Right forelimb (tissue), 1 donor: ENCODE measurements around the gene UST.
"Not testable (repeated sequence)": the region's sequence is repeated elsewhere in the genome, so short reads cannot be mapped to it uniquely, and the experiment has no call there.

Experiments
- DNase-seq: peaks from one replicate; pipeline ENCODE4 v3.0.0-alpha.2; 2018

UST gene

DNA sequence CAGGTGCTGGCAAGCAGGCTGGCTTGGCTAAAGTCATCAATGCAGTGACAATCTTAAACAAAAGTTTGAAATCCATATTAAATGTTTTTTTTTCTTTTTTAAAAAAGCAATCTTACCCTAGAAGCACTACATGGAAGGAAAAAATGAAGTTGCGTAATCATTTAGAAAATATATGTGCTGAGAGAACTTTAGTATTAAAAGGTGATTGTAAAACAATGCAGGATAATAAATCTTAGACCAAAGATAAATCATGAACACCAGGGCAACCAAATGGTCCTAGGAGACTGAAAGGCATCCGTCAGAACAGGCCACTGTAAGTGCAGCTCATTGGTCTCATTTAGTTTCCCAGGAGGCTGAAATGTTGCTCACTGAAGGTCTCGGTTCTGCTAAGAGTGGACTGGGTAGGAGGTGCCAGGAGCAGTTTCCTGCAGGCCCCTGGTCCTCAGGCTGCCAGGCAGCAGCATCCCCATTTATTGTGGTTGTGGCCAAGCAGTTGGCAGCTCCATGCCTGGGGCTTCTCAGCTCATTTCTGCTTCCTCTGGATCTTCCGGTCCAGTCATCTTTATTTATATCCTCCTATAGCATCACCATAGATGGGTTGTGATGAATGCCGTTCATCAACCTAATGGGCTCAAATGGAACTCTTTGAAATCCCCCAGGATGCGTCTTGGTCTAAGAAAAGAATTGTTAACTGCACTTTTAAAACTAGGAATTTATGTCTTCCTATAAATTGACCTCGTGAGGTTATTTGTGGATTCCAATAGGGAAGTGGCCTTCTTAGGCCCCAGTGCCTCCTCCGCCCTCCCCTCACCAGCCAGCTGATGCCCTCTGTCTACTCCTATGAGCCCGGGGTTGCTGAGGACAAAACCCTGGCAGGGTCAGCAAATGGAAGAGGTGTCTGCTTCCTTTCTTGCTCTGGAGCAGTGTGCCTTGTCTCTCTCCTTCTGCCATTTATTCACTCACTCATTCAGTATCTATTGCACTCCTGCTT, 269.0 kb downstream of the UST start:
- DNase-seq: no peak

DNA sequence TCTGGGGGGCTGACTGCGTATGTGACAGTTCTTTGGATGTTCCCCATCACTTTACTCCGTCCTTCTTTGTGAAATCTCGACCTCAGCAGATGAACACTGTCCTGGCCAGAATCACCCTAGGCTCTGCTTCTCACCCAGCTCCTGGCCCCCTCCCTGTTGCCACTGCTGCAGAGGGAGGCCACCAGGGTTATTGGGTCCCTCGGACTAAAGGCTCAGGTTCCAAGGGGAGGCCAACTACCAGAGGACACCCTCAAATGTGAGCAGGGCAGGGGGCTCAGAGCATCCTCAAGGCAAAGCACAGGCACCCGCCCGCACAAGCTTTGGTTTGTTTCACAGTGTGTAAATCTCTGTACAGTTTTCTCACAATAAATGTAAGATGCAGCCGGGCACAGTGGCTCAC, 269.9 kb downstream of the UST start:
- no peak for DNase-seq

DNA sequence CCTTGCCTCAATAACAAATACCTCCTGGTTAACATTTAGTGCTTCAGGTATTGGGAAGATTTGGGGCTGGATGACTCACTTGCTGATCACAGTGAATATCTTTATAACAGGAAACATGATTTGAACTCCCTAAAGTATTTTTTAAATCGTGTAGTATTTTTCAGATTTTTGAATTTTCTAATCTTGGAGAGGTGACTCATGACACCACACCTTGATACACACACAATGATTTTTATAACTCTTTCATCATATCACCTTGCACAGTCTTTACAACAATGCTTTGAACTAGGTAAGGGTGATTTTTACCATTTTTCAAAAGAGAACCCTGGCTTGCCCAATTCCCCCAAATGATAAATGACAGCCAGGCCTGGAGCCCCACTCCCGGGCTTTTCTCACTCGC, 273.5 kb downstream of the UST start:
- no peak for DNase-seq

DNA sequence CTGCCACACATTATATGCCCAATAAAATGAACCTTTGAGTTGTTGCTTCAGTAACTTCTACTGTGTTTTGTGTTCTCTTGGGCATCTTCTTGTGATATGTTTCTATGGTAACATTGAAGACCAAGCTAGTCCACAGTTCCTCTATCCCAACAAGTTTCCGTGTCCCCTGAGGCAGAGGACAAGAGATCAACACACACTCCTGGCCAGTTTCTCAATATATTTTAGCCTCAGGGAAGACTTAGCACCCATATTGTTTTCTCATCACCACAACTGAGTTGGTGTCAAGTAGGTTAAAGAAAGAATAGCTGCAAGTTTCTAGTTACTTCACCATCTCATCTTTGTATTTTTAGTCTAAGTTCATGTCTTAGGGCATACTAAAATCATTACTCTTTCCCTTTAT, 277.5 kb downstream of the UST start:
- no peak for DNase-seq

DNA sequence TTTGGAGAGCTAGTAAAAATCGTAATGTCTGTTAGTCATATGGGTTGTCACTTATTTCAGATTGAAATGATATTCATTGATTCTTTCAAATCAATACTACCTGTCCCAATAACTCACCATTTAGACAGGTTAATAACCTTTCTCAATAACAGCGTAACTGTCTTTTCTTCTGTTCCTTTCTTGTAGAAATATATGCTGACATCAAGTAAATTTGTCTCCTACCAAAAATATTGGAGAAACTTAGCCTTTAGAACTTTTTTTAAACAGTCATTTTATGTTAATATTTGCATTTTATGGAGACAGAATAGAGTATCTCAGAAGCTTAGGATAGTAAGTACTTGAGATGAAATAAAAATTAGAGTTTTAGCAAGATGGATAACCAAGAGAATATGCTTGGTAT, 278.2 kb downstream of the UST start:
- DNase-seq: no peak

DNA sequence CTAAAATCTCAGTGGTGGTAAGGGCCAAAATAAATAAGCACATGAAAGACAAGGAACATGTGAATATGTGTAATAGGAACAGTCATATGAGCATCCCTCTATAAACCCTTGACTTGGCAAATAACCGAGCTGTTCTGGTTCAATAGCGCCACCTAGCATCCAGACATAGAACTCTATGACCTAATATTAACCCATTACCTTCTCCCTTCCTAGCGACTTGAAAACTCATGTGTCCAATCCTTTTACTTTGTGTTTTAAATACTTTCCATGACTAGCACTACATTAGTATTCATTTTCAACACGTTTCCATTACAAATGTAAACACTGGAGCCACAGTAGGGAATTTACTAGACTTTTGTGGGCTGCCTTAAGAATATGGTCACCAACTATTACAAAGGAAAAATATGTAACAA, 279.7 kb downstream of the UST start:
- DNase-seq: no peak

DNA sequence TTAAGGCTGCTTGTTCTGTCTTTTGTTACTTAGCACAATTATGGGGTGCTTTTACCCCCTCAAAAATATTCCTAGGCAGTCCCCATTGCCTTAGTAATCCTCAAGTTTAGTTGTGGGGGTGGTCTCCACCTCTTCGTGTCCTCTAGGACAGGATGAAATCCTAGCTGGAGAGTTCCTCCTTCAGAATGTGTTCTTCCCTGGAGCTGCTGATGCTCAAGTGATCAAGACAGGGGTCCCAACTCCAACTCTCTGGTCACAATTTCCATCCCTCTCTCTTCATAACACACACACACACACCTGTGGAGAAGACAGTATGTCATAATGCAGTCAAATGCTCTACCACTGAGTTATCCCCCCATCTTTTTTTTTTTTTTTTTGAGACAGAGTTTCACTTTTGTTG, 280.7 kb downstream of the UST start:
- DNase-seq: no peak

DNA sequence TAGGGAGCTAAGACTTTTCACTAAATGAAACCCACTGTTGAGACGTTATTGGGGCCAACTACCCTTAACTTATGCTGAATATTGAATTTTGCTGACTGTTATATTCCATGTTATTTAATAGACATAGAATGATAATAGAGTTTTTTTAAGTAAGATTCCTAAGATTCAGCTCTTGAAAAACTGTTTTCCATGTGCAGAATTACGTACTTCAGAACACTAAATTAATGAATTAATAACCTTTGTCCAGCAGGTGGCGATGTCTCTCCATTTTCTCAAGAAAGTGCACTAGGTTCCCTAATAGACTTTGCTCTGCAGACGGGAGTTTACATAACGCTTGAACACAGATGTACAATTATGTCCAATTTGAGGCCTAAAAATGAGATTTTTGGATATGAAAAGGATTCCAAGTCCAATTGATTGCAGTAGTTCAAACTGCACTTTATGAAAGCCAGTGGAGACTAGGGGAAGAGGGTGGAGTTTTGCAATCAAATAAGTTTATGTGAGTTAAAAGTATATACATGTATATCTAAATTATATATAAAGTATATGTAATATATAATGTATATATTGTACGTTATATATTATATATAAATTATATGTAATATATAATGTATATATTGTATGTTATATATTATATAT, 282.1 kb downstream of the UST start:
- DNase-seq: no peak

DNA sequence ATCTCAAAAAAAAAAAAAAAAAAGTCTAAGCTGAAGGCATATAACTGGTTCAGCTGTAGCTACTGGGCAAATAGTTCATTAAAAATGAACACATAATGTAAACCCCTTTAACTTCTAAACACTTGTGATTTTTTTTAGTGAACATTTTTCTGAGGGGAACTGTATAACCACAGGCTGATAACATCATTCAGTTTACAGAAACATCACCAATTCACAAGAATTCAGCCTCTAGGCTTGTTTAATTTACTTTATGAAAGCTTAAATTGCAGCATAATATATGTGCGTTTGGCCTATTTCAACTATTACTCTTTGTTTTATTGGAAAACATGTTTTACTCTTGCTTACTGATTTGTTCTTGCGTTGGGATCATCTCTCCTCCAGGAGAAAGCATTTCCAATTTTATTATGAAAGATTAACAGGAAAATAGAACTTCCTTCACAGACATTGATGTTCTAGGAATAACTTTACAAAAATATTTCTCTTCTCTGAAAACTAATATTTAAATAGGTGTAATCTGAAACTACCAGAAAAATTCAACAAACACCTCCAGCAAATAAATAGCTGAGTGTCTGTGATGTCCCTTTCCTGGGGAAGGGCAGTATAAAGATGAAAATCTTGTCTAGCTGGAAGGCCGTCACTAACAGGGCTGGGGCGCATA, 284.5 kb downstream of the UST start:
- DNase-seq: no peak

DNA sequence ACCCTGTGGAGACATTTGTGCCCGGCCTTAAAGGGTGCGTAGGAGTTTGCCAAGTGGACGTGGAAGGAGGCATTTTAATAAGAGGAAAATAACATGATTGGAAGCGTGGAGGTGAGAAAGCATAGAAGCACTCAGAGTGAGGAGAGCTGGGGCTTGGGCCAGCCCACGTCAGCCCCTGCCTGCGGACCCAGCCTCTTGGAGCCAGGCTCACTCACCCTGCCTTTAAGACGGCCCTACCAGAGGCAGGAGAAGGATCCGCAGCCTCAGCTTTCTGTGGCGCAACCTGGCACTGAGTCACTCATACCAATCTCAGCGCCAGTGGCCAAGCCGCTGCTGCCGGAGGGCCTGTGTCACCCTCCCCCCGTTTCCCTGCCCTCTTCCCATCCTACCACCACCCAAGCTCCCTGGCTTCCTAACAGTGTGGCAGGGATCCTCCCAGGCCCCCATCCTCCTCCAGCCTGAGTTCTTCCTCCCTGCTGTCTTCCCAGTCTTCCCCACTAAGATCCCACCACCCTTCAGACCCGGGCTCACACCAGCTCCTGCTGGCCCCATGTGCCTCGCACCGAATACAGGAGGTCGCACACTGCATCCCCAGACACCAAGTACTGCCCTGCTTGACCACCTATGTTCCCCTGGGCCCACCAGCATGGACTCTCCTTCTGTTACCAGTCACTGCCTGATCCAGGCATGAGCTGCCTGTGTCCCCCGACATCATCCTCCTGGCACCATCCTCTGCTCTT, 285.2 kb downstream of the UST start:
- DNase-seq: no peak

DNA sequence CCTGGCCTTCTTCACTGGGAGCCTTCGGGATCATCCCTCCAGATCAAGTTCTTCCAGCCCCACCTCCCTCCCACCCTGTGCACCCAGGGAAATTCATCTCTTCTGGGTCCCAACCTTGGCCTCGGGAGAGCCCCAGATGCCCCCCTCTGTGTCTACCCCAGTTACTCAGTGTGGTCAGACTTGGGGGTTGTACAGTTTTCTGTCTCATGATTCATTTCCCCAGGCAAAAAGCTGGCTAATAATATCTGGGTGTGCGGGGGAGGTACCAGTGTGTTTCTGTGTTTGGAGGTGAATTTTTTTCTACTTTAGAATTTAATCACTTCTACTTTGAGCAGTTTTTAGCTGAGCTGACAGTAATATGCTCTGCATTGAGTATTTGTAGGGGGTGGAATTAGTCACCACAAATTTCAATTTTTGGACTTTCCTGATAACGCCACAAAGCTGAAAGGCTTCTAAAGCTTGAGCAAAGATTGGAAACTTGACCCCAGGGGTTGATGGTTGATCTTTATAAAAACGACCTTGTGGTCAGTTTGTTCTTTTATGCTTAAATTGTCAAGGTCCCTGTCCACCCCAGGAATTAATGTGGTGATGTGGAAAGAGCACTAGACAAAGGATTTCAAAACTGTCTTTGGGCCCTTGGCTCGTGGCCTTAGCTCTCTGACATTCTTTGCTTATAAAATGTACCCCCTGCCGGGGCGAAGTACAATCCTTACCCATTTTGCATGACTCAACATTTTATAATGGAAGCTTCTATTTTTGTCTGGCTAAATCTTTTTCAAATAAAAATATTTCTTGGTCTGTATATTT, 286.0 kb downstream of the UST start:
- DNase-seq: no peak

DNA sequence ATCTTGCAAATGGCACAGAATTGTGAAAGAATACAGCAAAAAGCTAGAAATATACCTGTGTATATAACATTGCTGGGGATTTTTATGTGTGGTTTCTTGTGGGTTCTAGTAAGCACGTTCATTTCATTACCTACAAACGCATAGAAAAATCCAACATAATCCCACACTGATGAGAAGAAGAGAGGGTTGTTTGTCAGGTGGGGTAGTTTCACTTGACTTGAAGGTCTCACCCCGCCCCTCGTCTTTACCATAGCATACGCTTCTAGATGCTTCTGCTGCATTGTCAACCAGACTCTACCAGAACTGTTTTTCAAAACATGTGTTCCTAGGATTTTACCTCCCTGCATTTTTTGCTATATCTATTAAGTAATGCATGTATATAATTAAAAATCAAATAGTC, 286.6 kb downstream of the UST start:
- no peak for DNase-seq

DNA sequence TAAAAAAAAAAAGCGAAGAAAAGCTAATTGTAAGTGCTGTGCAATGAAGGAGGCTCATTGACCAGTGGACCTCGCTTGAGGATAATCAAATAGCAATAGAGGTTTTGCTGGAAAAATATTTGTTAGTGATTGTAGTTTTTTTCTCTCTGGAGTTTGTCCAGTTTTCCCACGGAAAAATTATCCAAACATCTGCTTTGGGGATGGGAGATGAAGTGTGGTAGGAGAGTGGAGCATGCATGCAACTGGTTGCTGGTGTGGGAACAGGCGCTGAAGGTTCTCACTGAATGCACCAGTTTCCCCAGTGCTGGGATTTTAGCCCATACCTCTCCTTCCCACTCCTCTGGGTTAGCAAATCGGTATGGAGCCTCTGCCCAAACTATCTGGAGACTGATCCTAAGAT, 288.9 kb downstream of the UST start:
- DNase-seq: no peak

DNA sequence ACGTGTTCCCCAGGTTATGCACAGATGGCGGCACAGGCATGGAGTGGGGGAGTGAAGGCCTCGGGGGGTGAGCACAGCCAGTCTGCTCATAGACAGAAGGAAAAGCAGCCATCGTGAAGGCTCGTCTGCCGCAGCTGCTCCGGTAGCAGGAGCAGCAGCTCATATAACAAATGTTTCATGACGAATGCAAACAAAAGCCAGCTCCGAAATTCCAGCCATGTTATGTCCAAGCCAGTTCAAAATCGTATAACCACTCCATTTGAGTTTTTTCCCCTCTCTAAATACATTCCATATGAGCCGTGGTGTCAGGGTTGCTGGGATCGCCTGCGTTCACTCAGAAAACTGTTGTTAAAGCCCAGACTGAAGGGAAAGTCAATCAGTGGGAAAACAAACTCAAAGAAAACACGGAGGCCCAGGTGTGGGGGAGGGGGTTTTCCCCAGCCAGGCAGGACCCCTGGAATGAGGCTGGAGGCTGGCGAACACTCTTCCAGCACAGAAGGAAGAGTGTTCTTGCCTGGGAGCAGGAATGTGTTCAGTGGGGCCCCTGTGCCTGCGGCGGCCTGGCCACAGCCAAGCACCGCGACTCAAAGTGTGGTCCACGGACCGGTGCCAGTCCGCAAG, 290.3 kb downstream of the UST start:
- DNase-seq: peak; percentile 81

DNA sequence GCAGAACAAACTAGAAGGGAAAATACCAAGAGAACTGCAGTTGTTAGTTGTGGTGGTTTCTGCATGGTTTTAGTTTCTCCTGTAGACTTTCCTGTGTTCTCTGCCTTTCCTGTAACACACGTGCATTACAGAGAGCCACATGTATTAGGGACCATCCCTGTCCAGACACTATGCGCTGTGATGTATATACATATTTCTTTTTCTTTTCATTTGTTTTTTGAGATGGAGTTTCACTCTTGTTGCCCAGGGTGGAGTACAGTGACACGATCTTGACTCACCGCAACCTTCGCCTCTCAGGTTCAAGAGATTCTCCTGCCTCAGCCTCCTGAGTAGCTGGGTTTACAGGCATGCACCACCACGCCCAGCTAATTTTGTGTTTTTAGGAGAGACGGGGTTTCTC, 292.2 kb downstream of the UST start:
- not testable (repeated sequence) for DNase-seq

DNA sequence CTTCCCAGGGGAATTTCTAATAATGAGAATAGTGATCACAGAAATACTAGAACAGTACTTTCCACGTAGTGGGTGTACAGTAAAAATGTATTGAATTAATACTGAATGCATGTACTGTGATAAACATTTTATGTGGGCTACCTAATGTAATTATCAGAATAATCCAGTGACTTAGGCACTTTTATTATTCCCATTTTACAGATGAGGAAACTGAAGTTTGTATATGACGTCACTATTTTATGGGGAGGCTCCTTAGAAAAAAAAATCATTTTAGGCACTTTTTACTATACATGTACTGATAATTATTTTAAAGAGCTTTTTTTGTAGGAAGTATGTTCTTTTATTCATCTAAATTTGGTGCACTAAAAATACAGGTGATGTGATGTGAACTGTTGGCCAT, 295.1 kb downstream of the UST start:
- DNase-seq: no peak

DNA sequence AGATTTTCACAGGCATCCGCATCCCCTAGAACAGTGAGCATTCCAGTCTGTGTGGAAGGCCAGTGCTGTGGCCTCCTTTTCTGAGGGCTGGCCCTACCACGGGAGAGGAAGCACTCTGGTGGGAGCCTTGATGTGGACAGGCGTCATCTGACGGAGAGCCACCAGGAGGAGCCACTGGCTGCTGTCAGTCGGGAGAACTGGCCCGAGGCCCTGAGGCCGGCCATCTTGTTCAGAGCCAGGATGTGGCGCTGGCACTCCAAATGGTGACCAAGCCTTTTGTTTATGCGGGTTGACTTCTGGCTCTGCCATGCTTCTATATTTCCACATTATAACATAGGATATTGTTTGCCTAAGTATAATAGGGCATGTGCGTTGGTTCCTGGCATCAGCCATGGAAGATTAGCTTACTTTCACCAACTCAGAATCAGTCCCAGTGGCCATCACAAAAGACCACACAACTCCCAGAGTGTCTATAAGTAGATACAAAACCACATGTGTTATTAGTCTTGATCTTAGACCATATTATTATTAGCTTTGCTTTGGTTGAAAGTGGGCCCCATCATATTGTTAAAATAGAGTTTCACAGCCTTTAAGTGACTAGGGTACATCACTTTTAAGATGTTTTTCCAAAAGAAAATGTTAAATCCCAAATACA, 296.8 kb downstream of the UST start:
- DNase-seq: no peak

DNA sequence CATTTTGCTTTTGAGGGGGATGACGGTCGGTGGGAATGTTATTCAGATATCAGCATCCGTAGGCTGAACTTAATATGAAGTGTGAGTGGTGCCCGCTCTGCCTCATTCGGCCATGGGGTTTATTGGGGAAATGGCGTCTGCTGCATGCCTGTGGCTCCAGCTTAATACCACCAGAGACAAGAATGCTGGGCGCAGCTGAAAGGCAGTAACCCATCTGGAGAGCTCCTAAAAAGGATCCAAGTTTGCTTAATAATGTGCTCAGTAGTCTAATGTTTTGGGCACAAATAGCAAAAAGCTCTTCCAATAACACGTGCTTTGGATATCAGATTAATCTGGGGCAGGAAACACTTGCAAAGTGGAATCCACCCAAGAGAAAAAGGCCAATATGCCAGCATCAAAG, 297.7 kb downstream of the UST start:
- no peak for DNase-seq

DNA sequence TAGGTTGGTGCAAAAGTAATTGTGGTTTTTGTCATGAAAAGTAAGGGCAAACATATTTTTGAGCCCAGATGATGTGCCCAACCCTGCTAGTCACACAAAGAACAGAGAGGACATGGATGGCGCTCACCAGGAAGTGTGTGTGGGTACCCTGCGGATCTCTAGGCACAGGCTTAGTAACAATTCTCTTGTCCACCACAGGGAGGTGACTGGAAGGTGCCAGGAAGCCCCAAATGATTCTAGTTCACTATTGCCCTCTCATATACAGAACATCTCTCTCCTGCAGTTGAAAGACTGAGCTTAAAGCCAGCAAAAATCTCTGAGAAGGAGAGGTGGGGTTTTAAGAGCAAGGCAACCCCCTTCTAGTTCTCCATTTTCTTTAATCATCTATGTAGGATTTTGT, 298.6 kb downstream of the UST start:
- no peak for DNase-seq

DNA sequence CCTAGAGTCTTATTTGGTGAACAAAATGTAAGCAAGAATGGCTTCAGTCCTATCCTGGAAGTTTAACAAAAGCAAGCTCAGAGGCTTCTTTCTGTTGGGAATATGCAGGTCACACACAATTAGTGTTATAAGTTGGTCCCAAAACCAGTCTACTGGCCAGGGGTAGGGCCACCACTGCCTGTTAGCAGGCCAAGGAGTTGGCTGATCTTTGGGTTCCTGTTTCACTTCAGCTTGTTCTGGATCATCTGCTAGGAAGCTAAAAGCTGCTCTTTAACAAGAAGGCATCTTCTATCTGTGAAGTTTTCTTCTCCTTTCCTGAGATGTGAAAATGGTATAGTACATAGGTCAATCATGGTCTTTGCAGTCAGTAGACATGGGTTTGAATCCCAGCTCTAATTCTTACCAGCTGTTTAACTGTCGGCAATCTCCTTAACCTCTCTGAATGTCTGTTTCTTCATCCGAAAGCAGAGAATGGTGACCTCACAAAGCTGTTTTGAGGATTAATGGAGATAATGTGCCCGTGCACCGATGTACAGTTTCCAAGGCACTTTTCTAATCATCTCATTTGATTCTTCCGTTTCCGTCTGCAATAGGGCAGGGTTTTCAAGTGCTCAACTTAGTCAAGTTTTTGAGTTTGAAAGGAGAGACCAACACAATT, 299.5 kb downstream of the UST start:
- no peak for DNase-seq

DNA sequence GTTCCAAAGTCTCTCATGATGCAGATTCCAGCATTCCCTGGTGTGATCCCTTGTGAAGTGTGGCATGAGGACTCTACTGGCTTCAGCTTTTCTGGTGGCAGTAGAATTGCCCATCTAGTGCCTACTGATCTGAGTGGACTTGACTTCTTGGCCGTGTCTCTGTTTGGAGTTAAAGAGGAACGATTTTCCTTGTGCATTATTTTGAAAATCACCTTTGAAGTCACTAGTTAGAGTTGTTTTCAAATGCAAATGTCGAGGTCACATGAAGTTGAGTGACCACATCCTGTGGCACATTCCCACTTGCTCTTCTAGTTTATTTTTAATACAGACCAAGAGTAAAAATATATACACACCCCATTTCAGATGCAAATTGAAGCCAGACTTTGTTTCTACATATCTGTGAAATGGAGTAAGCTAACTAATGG, 300.0 kb downstream of the UST start:
- DNase-seq: no peak
